Measurements from ENCODE around the gene INTS11.
A peak's percentile ranks its signal among the peaks of the same experiment; 100 is the strongest.

The INTS11 gene

DNA sequence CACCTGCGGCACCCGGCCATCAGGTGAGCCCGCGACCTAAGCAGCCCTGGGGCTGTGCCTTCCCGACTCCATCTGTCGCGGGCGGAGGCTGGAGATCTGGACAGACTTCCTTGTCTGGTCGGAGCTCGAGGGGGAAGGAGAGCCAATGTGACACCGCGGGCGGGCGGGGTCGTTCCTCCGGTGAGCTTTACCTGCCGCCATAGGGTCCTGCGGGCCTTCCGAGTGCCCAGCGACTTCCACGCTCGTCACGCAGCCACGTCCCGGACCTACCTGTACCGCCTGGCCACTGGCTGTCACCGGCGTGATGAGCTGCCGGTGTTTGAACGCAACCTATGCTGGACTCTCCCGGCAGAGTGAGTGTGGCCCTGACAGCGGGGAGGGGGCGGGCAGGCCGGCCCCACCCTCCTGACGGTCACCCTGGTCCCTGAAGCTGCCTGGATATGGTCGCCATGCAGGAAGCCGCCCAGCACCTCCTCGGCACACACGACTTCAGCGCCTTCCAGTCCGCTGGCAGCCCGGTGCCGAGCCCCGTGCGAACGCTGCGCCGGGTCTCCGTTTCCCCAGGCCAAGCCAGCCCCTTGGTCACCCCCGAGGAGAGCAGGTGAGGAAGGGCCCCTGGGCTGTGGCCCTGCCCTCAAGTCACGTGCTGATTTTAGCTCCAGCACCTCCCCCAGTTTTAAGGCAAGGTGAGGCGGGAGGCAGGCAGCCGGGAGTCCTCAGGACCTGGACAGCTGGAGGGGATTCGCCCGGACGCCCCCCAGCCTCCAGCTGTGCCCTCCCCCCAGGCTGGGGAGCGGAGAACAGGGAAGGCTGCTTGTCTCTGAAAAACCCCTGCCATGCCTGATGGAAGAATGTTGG lies 15.0 kb downstream of the INTS11 start:
- Histone ChIP-seq H4K20me1 (ENCODE audit: control insufficient read depth, insufficient read depth, low read depth, low read length) (no peaks in the 10 kb centered on the region), H3K9me2 (replicated peaks; ENCODE audit: control insufficient read depth, low read length) (no peaks in the 10 kb centered on the region), H3K9me3 (ENCODE audit: control insufficient read depth, insufficient read depth, low read length) (no peaks in the 10 kb centered on the region), H3K27me3 (ENCODE audit: control insufficient read depth, low read length) (no peaks in the 10 kb centered on the region), H3K4me2 (ENCODE audit: low read length) (peak overlapping the region; percentile 80), H3K4me3 (ENCODE audit: low read length) (peak overlapping the region; percentile 76), H3K27ac (ENCODE audit: low read depth, low read length) (no peak overlapping the region; the same call in 1 of the 2 replicates), H3K79me2 (ENCODE audit: control insufficient read depth, low read length) (peaks cover 45% of the 10 kb centered on the region), H3F3A (ENCODE audit: control insufficient read depth, insufficient read depth) (peaks cover 2% of the 10 kb centered on the region; the same call in 1 of the 2 replicates), H3K4me1 (ENCODE audit: control insufficient read depth, low read length) (peaks cover 36% of the 10 kb centered on the region), H3K36me3 (ENCODE audit: control insufficient read depth, low read length) (peaks cover 50% of the 10 kb centered on the region)
- TF ChIP-seq, protein P1, sequence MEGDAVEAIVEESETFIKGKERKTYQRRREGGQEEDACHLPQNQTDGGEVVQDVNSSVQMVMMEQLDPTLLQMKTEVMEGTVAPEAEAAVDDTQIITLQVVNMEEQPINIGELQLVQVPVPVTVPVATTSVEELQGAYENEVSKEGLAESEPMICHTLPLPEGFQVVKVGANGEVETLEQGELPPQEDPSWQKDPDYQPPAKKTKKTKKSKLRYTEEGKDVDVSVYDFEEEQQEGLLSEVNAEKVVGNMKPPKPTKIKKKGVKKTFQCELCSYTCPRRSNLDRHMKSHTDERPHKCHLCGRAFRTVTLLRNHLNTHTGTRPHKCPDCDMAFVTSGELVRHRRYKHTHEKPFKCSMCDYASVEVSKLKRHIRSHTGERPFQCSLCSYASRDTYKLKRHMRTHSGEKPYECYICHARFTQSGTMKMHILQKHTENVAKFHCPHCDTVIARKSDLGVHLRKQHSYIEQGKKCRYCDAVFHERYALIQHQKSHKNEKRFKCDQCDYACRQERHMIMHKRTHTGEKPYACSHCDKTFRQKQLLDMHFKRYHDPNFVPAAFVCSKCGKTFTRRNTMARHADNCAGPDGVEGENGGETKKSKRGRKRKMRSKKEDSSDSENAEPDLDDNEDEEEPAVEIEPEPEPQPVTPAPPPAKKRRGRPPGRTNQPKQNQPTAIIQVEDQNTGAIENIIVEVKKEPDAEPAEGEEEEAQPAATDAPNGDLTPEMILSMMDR (IDR thresholded peaks at IDR 0.05; ENCODE audit: low read depth, low read length, poor library complexity, severe bottlenecking) = no peak
- TF ChIP-seq EZH2phosphoT487 (IDR thresholded peaks at IDR 0.05; ENCODE audit: borderline replicate concordance, low read length) = no peak

DNA sequence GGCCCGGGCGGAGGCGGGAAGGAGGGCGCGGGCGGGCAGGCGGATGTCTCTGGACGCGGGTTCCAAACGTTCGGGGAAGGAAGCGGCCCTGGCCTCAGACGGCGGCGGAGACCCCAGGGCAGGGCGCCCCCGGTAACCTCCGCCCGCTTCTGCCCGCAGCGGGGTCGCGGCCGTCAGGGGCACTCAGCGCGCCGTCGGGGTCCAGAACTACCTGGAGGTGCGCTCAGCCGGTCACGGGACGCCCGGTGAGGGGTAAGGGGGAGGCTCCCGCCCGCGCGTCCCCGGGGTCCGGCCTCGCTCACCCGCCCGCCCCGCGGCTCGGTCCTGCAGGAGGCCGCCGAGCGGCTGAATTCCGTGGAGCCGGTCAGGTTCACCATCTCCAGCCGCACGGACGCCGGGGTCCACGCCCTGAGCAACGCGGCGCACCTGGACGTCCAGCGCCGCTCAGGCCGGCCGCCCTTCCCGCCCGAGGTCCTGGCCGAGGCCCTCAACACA lies 15.7 kb downstream of the INTS11 start:
- Histone ChIP-seq H3K4me3 (ENCODE audit: low read length) (peak overlapping the region; percentile 76), H3K36me3 (ENCODE audit: control insufficient read depth, low read length) (peaks cover 44% of the 10 kb centered on the region), H3K4me1 (ENCODE audit: control insufficient read depth, low read length) (peaks cover 36% of the 10 kb centered on the region), H3K9me3 (ENCODE audit: control insufficient read depth, insufficient read depth, low read length) (no peaks in the 10 kb centered on the region), H4K20me1 (ENCODE audit: control insufficient read depth, insufficient read depth, low read depth, low read length) (no peaks in the 10 kb centered on the region), H3K27me3 (ENCODE audit: control insufficient read depth, low read length) (no peaks in the 10 kb centered on the region), H3F3A (ENCODE audit: control insufficient read depth, insufficient read depth) (peaks cover 2% of the 10 kb centered on the region; the same call in 1 of the 2 replicates), H3K79me2 (ENCODE audit: control insufficient read depth, low read length) (peaks cover 44% of the 10 kb centered on the region), H3K9me2 (replicated peaks; ENCODE audit: control insufficient read depth, low read length) (no peaks in the 10 kb centered on the region), H3K4me2 (ENCODE audit: low read length) (peak overlapping the region; percentile 80), H3K27ac (ENCODE audit: low read depth, low read length) (peak overlapping the region; percentile 52)
- TF ChIP-seq, protein P1 (IDR thresholded peaks at IDR 0.05; ENCODE audit: low read depth, low read length, poor library complexity, severe bottlenecking) = no peak

DNA sequence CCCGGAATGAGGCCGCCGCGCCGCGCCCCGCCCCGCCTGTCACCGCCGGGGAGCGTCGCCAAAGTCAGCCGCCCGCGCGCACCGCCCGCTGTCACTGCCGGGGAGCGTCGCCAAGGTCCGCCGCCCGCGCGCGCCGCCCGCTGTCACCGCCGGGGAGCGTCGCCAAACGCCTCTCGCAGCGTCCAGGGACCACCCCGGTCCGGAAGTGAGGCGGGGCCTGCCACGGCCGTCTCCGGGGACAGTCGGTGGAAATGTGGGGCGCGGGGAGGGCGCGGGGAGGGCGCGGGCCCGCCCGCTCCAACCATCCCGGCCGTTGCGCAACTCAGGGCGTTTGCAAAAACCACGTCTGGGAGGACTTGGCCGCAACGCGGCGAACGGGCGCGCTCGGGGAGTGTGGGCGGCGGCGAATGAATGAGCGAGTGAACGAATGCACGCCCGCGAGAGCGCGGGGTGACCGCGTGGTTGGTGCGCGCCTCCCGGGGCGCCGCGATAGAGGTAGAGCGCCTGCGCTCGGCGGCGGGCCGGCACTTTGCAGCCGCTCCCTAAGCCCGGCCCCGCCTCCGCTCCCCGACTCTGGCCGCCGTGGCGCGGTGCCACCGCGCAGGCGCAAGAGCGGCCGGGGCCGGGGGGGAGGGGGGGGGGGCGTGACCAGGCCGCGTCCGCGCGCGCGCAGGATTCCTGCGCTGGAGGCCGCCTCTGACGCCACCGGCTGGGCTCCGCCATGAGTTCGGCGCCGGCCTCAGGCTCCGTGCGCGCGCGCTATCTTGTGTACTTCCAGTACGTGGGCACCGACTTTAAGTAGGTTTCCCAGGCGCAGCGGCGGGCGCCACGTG lies 16.3 kb downstream of the INTS11 start, which contains the start of the genes ACAP3 and PUSL1:
Gene ACAP3, minus strand, starts transcription at position 8 of the 833 bp plus-strand sequence. CDS start 115 bp downstream, outside the sequence.
Gene PUSL1, plus strand, starts transcription at position 675 of the 833 bp plus-strand sequence. Its CDS starts 47 bp downstream, at position 722.
- TF ChIP-seq, protein P1 (IDR thresholded peaks at IDR 0.05; ENCODE audit: low read depth, low read length, poor library complexity, severe bottlenecking) = no peak
- TF ChIP-seq EZH2phosphoT487 (IDR thresholded peaks at IDR 0.05; ENCODE audit: borderline replicate concordance, low read length) = no peak
- Histone ChIP-seq H3K79me2 (ENCODE audit: control insufficient read depth, low read length) (peaks cover 40% of the 10 kb centered on the region), H3K4me1 (ENCODE audit: control insufficient read depth, low read length) (peaks cover 36% of the 10 kb centered on the region)

More for the DNA sequence above, 16.3 kb downstream of the INTS11 start, which contains the start of the genes ACAP3 and PUSL1:
- no peaks in the 10 kb centered on the region for H4K20me1 ChIP-seq (ENCODE audit: control insufficient read depth, insufficient read depth, low read depth, low read length)
- H3K4me2 ChIP-seq (ENCODE audit: low read length) = peak within 1 kb of the TSS; percentile 84
- H3K9me3 ChIP-seq (ENCODE audit: control insufficient read depth, insufficient read depth, low read length) = no peaks in the 10 kb centered on the region
- H3K36me3 ChIP-seq (ENCODE audit: control insufficient read depth, low read length) = peaks cover 37% of the 10 kb centered on the region
- no peaks in the 10 kb centered on the region for H3K27me3 ChIP-seq (ENCODE audit: control insufficient read depth, low read length)
- H3K9me2 ChIP-seq (replicated peaks; ENCODE audit: control insufficient read depth, low read length) = no peaks in the 10 kb centered on the region
- peak within 1 kb of the TSS; percentile 83 for H3K4me3 ChIP-seq (ENCODE audit: low read length)
- peaks cover 2% of the 10 kb centered on the region; the same call in 1 of the 2 replicates for H3F3A ChIP-seq (ENCODE audit: control insufficient read depth, insufficient read depth)
- peak within 1 kb of the TSS; percentile 81 for H3K27ac ChIP-seq (ENCODE audit: low read depth, low read length)
